GM12878 (cell line): ENCODE results near the gene ZSCAN9. TPM values are rescaled to one million over a fixed set of nuclear protein-coding genes. Genes with fewer than 3 reads are reported as not detected.

Experiments used
- ATAC-seq: fragments of 200-7000 bp; cut with Tn5 transposase; 3 replicates; pipeline ENCODE4 v1.9.1; 2020; ENCODE audit warnings: mild to moderate bottlenecking, moderate library complexity
- BruUV-seq: library from RNA; stranded (reverse); fragments of 400-500 nt; replicated peaks from 2 replicates; lab custom pipeline; 2021; lab: Mats Ljungman, UMichigan
- CTCF ChIA-PET: fragments of 300-600 bp; sonication (Branson Sonifier 250); formaldehyde crosslinking; extraction: SDS; loops from one replicate; lab custom pipeline; 2021; ENCODE audit warnings: inconsistent platforms; lab: Yijun Ruan, JAX
- POLR2A ChIA-PET: fragments of 350-600 bp; formaldehyde crosslinking; extraction: SDS; loops from one replicate; lab custom pipeline; 2021; ENCODE audit warnings: inconsistent platforms; lab: Charles Lee
- RAD21 ChIA-PET: fragments of 300-600 bp; sonication (Branson Sonifier 250); formaldehyde crosslinking; loops from one replicate; lab custom pipeline; 2023; ENCODE audit warnings: antibody characterized with exemption; ENCODE audit not compliant: unreplicated experiment; lab: Charles Lee
- SMC1A ChIA-PET: fragments of 300-600 bp; sonication (Branson Sonifier 250); formaldehyde crosslinking; loops from one replicate; lab custom pipeline; 2023; ENCODE audit not compliant: unreplicated experiment, uncharacterized antibody; lab: Charles Lee
- DNase-seq: peaks from one replicate; pipeline ENCODE4 v3.0.0-alpha.2; 2011; ENCODE audit warnings: low read depth, low spot score
- FAIRE-seq: peaks from 3 replicates; lab custom pipeline; 2011; peaks lifted over from hg19 to GRCh38; lab: Jason Lieb, UNC
- H2AFZ ChIP-seq: 2 replicates; pipeline ENCODE4 v1.6.0; 2011; ENCODE audit warnings: low read depth, low read length, control low read depth; ENCODE audit not compliant: control insufficient read depth
- H3K27ac ChIP-seq: 2 replicates; pipeline ENCODE4 v1.5.1; 2011; ENCODE audit warnings: control low read depth; ENCODE audit not compliant: control insufficient read depth, insufficient read depth
- H3K27me3 ChIP-seq, 2 experiments: replicated peaks in 1 of 2; 2 replicates each; pipeline versions ENCODE4 v1.6.0 to v1.6.1; 2011; ENCODE audit warnings: low read length in 1 of 2; ENCODE audit not compliant: control insufficient read depth in 2 of 2, insufficient read depth in 2 of 2
- H3K36me3 ChIP-seq, 2 experiments: 2 replicates each; pipeline ENCODE4 v1.5.1; 2011; ENCODE audit warnings: low read length in 1 of 2; ENCODE audit not compliant: control insufficient read depth in 2 of 2, insufficient read depth in 2 of 2
- H3K4me1 ChIP-seq: 2 replicates; pipeline ENCODE4 v1.6.1; 2011; ENCODE audit warnings: mild to moderate bottlenecking, low read length, moderate library complexity, mixed read lengths; ENCODE audit not compliant: control insufficient read depth, insufficient read depth
- H3K4me2 ChIP-seq: 2 replicates; pipeline ENCODE4 v1.6.0; 2011; ENCODE audit warnings: control low read depth; ENCODE audit not compliant: control insufficient read depth, insufficient read depth
- H3K4me3 ChIP-seq: fragments of 200-600 bp; sonication (generic); 2 replicates; pipeline ENCODE4 v1.5.1; 2016
- H3K79me2 ChIP-seq: 2 replicates; pipeline ENCODE4 v1.6.0; 2011; ENCODE audit warnings: low read length; ENCODE audit not compliant: control insufficient read depth, insufficient read depth
- H3K9ac ChIP-seq: 2 replicates; pipeline ENCODE4 v1.8.0; 2011; ENCODE audit warnings: low read length, control low read depth, mixed read lengths; ENCODE audit not compliant: control insufficient read depth, insufficient read depth
- H3K9me3 ChIP-seq: replicated peaks from 3 replicates; pipeline ENCODE4 v1.5.1; 2011; ENCODE audit warnings: mild to moderate bottlenecking, low read length; ENCODE audit not compliant: control insufficient read depth, insufficient read depth
- H4K20me1 ChIP-seq: 2 replicates; pipeline ENCODE4 v1.6.0; 2011; ENCODE audit not compliant: control insufficient read depth, insufficient read depth
- CBX3 ChIP-seq: fragments of 200-600 bp; sonication (generic); IDR thresholded peaks from 2 replicates; pipeline ENCODE4 v1.6.1; 2016; ENCODE audit warnings: low read depth, borderline replicate concordance
- ESRRA ChIP-seq: IDR thresholded peaks from 2 replicates; pipeline ENCODE4 v1.6.1; 2012; ENCODE audit warnings: mild to moderate bottlenecking, low read length, improper control_type of control experiment
- IRF4 ChIP-seq: IDR thresholded peaks from 2 replicates; pipeline ENCODE4 v1.6.1; 2011; ENCODE audit warnings: low read depth, low read length
- NFYA ChIP-seq: IDR thresholded peaks from 2 replicates; pipeline ENCODE4 v1.6.1; 2011; ENCODE audit warnings: low read depth, mild to moderate bottlenecking, low read length, improper control_type of control experiment, borderline replicate concordance
- SREBF1 ChIP-seq: IDR thresholded peaks from 2 replicates; pipeline ENCODE4 v1.6.1; 2012; ENCODE audit warnings: mild to moderate bottlenecking, low read length
- YBX1 ChIP-seq: fragments of 450-650 bp; IDR thresholded peaks from 2 replicates; pipeline ENCODE4 v1.6.1; 2016; ENCODE audit warnings: antibody characterized with exemption
- ZNF622 ChIP-seq: fragments of 450-650 bp; IDR thresholded peaks from 2 replicates; pipeline ENCODE4 v1.6.1; 2017; ENCODE audit warnings: mild to moderate bottlenecking, inconsistent platforms
- ZZZ3 ChIP-seq: IDR thresholded peaks from 2 replicates; pipeline ENCODE4 v1.6.1; 2011; ENCODE audit warnings: low read depth; ENCODE audit not compliant: control insufficient read depth, insufficient read length
- WGBS: methylation state at CpG from one replicate; pipeline ENCODE4 v1.1.6; 2016; ENCODE audit warnings: low lambda C conversion rate; ENCODE audit not compliant: insufficient replicate concordance, insufficient coverage; ENCODE audit errors: missing lambda C conversion rate; 5-methylcytosine and 5-hydroxymethylcytosine counted together
- in situ Hi-C: fragments of 300-500 bp; cut with MboI; formaldehyde crosslinking; loops from 9 replicates; pipeline ENCODE4 v1.14.3; 2018; ENCODE audit warnings: mixed read lengths
- intact Hi-C: fragments of 100-400 bp; cut with micrococcal nuclease; formaldehyde crosslinking; loops from one replicate; pipeline ENCODE4 v1.14.2; 2022; ENCODE audit not compliant: unreplicated experiment
- polyA plus RNA-seq, 11 experiments: library from polyadenylated mRNA; depleted of rRNA in 4 of 11; unstranded in 6 of 11; stranded (reverse) in 5 of 11; fragments of >200 nt; fragmentation: Nextera tagmentation in 4 of 11; fragmentation: Illumina TruSeq in 1 of 11; extraction: Ambion mirVana in 4 of 11; extraction: Trizol in 1 of 11; gene quantifications; 1 replicate in 1 of 11; 2 replicates in 10 of 11; pipeline versions ENCODE4 v1.2.1 to v1.2.3, GENCODE V29; 2011 to 2016; ENCODE audit warnings: inconsistent platforms in 2 of 11, missing spikeins in 2 of 11, low read depth in 1 of 11
- total RNA-seq, 4 experiments: library from RNA; depleted of rRNA in 3 of 4; stranded (reverse); fragments of >200 nt in 3 of 4; fragmentation: Illumina TruSeq in 1 of 4; extraction: Trizol in 1 of 4; gene quantifications; 2 replicates each; pipeline versions ENCODE4 v1.2.1 to v1.2.3, GENCODE V29; 2013 to 2021
- TF ChIP-seq, protein P1 (sequence below): fragments of 450-650 bp; formaldehyde crosslinking; IDR thresholded peaks from 2 replicates; pipeline ENCODE4 v1.4.0; 2020; ENCODE audit warnings: mild to moderate bottlenecking, moderate library complexity
- TF ChIP-seq, protein P2 (sequence below): fragments of 450-650 bp; IDR thresholded peaks from 2 replicates; pipeline ENCODE4 v1.6.1; 2017; ENCODE audit warnings: mild to moderate bottlenecking, low read depth, inconsistent platforms; ENCODE audit not compliant: poor library complexity, severe bottlenecking
- TF ChIP-seq, protein P3 (sequence below): IDR thresholded peaks from 2 replicates; pipeline ENCODE4 v1.6.1; 2012; ENCODE audit warnings: low read depth, low read length, improper control_type of control experiment
- TF ChIP-seq, protein P4 (sequence below): fragments of 450-650 bp; formaldehyde crosslinking; IDR thresholded peaks from 2 replicates; pipeline ENCODE4 v1.5.0; 2022; ENCODE audit warnings: mild to moderate bottlenecking, missing genetic modification characterization

ZSCAN9 gene
- total and polyA plus RNA-seq, 10 of the 15 experiments (the other 5 are each of a cell fraction or from before 2014, with no cell fraction given), result 8.1 to 28.7 (median 17.4) TPM

DNA sequence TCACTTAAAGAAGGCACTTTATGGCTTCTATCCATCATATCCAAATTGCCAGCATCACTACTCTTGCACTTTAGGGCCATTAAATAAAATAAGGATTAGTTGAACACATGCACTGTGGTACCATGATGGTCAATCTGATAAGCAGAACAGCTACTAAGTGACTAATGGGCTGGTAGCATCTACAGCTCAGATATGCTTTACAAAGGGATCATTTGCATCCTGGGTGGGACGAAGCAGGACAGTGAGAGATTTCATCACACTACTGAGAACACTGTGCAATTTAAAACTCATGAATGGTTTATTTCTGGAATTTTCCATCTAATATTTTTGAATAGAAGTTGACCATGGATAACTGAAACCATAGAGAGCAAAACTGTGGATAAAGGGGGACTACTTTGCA, 25.1 kb upstream of the ZSCAN9 start (continued):
- TF ChIP-seq, protein P1, sequence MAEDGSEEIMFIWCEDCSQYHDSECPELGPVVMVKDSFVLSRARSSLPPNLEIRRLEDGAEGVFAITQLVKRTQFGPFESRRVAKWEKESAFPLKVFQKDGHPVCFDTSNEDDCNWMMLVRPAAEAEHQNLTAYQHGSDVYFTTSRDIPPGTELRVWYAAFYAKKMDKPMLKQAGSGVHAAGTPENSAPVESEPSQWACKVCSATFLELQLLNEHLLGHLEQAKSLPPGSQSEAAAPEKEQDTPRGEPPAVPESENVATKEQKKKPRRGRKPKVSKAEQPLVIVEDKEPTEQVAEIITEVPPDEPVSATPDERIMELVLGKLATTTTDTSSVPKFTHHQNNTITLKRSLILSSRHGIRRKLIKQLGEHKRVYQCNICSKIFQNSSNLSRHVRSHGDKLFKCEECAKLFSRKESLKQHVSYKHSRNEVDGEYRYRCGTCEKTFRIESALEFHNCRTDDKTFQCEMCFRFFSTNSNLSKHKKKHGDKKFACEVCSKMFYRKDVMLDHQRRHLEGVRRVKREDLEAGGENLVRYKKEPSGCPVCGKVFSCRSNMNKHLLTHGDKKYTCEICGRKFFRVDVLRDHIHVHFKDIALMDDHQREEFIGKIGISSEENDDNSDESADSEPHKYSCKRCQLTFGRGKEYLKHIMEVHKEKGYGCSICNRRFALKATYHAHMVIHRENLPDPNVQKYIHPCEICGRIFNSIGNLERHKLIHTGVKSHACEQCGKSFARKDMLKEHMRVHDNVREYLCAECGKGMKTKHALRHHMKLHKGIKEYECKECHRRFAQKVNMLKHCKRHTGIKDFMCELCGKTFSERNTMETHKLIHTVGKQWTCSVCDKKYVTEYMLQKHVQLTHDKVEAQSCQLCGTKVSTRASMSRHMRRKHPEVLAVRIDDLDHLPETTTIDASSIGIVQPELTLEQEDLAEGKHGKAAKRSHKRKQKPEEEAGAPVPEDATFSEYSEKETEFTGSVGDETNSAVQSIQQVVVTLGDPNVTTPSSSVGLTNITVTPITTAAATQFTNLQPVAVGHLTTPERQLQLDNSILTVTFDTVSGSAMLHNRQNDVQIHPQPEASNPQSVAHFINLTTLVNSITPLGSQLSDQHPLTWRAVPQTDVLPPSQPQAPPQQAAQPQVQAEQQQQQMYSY (CRISPR knock-in tag), result no peak
- no peak for TF ChIP-seq CBX3

DNA sequence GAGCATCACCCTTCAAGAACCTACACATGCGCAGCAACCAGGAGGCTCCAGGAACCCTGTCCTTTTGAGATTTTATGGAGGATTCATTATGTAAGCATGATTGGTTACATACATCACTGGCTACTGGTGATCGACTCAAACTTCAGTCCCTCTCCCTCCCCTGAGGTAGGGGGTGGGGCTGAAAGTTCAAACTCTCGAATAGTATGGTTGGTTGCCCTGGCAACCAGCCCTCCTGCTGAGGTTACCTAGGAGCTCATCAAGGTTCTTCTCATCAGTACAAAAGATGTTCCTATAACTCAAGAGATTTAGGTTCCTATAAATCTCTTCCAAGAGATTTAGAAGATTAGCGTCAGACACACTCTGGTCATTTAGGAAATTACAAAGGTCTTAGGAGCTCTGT, 21.9 kb upstream of the ZSCAN9 start:
- ChIA-PET CTCF (no interaction called here), RAD21 (no interaction called here), POLR2A (no interaction called here), SMC1A (no interaction called here)
- no peak overlapping the region for H3K4me3 ChIP-seq
- FAIRE-seq (no peak), ATAC-seq (no peak), DNase-seq (no peak)
- no peaks in the 10 kb centered on the region for H3K79me2 ChIP-seq
- no peaks in the 10 kb centered on the region for H4K20me1 ChIP-seq
- H3K4me1 ChIP-seq, result peaks cover 3% of the 10 kb centered on the region; the same call in 1 of the 2 replicates
- no peaks in the 10 kb centered on the region for H3K36me3 ChIP-seq
- WGBS, result 38% methylated on average over 4 of the region's 4 CpGs
- BruUV-seq, result no TSS peak
- intact Hi-C loops, result no loop called here
- H3K27me3 ChIP-seq, result peaks cover 0 to 11% of the 10 kb centered on the region in 2 experiments
- peaks cover 4% of the 10 kb centered on the region; the same call in 2 of the 3 replicates for H3K9me3 ChIP-seq
- H2AFZ ChIP-seq, result no peak overlapping the region
- H3K27ac ChIP-seq, result no peak overlapping the region
- no peak overlapping the region for H3K4me2 ChIP-seq
- in situ Hi-C loops, result no loop called here
- H3K9ac ChIP-seq, result no peak overlapping the region
- TF ChIP-seq, protein P2, sequence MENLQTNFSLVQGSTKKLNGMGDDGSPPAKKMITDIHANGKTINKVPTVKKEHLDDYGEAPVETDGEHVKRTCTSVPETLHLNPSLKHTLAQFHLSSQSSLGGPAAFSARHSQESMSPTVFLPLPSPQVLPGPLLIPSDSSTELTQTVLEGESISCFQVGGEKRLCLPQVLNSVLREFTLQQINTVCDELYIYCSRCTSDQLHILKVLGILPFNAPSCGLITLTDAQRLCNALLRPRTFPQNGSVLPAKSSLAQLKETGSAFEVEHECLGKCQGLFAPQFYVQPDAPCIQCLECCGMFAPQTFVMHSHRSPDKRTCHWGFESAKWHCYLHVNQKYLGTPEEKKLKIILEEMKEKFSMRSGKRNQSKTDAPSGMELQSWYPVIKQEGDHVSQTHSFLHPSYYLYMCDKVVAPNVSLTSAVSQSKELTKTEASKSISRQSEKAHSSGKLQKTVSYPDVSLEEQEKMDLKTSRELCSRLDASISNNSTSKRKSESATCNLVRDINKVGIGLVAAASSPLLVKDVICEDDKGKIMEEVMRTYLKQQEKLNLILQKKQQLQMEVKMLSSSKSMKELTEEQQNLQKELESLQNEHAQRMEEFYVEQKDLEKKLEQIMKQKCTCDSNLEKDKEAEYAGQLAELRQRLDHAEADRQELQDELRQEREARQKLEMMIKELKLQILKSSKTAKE, result no peak
- no peak for TF ChIP-seq ESRRA
- TF ChIP-seq, protein P3, sequence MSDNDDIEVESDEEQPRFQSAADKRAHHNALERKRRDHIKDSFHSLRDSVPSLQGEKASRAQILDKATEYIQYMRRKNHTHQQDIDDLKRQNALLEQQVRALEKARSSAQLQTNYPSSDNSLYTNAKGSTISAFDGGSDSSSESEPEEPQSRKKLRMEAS, result no peak
- TF ChIP-seq ZNF622, result no peak
- TF ChIP-seq, protein P4, sequence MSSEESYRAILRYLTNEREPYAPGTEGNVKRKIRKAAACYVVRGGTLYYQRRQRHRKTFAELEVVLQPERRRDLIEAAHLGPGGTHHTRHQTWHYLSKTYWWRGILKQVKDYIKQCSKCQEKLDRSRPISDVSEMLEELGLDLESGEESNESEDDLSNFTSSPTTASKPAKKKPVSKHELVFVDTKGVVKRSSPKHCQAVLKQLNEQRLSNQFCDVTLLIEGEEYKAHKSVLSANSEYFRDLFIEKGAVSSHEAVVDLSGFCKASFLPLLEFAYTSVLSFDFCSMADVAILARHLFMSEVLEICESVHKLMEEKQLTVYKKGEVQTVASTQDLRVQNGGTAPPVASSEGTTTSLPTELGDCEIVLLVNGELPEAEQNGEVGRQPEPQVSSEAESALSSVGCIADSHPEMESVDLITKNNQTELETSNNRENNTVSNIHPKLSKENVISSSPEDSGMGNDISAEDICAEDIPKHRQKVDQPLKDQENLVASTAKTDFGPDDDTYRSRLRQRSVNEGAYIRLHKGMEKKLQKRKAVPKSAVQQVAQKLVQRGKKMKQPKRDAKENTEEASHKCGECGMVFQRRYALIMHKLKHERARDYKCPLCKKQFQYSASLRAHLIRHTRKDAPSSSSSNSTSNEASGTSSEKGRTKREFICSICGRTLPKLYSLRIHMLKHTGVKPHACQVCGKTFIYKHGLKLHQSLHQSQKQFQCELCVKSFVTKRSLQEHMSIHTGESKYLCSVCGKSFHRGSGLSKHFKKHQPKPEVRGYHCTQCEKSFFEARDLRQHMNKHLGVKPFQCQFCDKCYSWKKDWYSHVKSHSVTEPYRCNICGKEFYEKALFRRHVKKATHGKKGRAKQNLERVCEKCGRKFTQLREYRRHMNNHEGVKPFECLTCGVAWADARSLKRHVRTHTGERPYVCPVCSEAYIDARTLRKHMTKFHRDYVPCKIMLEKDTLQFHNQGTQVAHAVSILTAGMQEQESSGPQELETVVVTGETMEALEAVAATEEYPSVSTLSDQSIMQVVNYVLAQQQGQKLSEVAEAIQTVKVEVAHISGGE (CRISPR knock-in tag), result no peak
- no peak for TF ChIP-seq SREBF1
- TF ChIP-seq IRF4, result no peak
- TF ChIP-seq ZZZ3, result no peak
- no peak for TF ChIP-seq NFYA
- no peak for TF ChIP-seq YBX1
